Dermis microvascular lymphatic vessel endothelial cell (primary cell): ENCODE measurements around the gene PRR27. TPM values are rescaled to one million over a fixed set of nuclear protein-coding genes. Genes with fewer than 3 reads are reported as not detected.
A peak's percentile ranks its signal among the peaks of the same experiment; 100 is the strongest.

Experiments
- DNase-seq, 2 donors: peaks; one replicate each; pipeline versions ENCODE4 v3.0.0 to v3.0.0-alpha.2; 2010; ENCODE audit warnings: low read depth in 2 of 2
- total RNA-seq: library from RNA; depleted of rRNA; stranded (reverse); fragments of >200 nt; gene quantifications from 2 replicates; pipeline ENCODE4 v1.2.1, GENCODE V29; 2014

Gene PRR27
- total RNA-seq, result not detected in 2 replicates

DNA sequence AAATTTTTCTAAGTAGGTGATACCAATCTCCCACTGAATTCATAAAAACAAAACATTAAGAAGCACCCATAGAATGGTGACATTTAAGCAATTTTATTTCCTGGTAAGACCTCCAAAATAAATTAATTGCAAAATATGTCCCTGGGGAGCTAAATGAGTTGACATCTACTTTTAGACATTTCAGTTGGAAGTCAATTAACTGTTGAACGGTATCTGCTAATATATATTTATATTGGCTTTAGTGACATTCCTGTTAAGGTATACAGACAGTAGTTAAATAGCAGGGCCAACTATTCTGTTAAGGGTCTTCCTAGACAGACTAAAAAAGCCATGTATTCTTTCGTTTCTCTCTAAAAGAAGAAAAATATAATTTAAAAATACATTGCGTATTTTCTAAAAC, at the start of gene PRR27:
Gene PRR27, plus strand, starts transcription at position 301 of the 400 bp plus-strand sequence. CDS start 139 bp downstream, outside the sequence.
- DNase-seq, result no peak

DNA sequence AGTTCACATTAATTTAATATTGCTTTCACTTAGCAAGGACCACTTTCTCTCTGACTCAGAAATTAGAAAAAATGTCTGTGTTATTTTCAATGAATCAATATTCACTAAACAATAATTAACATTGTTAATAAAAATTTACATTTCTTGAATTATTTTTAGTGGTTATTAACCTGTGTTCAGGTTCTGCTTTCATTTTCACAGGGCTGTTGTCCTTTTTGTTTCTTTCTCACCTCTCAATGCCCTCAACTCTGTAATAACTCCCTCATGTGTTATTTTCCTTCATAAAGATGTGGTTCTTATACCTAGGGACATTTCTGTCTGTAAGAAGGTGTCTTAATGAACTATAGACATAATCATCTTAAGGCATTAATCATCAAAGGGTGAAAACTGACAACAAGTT, 43.1 kb upstream of the PRR27 start:
- DNase-seq, result no peak

DNA sequence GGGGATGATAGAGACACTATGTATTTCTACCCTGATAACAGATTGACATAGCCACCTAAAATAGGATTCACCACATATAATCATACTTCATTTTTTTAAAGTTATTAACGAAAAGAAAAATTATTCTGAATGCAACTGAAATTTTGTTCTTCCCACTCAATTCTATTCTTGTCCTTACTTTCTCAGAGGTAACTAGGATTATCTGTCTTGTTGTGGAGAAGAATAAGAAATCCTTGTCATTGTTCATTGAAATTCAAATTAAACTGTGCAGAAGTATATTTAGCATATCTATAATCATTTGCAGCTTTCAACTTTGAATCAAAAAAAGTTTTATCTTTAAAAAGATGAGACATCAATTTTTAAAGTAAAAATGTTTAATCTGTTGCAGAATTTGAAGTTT, 40.4 kb upstream of the PRR27 start:
- no peak for DNase-seq

DNA sequence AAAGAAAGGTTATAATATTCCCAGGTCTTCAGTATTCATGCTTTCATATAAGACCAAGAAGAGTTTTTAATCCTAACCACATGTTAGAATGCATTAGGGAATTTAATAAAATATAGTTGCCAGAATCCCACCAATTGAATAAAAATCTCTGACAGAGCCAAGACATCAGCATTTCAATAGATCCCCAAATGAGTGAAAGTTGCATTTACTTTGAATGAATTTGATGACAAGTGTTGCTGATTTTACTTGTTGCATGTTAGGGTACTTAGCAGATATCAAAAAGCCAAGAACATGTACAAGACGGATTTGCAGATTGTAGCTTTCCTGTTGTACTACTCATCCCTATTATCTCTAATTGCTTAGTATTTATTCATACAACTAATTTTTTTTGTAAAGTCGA, 39.9 kb upstream of the PRR27 start:
- DNase-seq, result no peak

DNA sequence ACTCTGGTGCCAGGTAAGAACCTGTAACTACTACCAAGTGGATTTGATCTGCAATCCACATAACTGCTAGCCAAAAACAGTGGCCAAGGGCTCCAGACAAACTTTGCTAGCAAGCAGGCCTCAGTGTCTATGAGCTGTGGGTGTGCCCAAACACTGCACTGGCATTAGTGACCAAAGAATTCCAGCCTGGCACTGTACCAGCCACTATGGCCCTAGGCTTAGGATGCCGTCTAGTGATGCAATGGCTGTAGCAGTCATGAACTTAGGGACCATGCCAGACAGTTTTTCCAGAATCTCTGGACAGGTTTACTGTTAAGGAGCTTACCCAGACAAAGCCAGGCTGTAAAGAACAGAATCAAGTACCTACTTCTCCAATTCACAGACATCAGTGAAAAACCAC, 33.7 kb upstream of the PRR27 start:
- no peak for DNase-seq

DNA sequence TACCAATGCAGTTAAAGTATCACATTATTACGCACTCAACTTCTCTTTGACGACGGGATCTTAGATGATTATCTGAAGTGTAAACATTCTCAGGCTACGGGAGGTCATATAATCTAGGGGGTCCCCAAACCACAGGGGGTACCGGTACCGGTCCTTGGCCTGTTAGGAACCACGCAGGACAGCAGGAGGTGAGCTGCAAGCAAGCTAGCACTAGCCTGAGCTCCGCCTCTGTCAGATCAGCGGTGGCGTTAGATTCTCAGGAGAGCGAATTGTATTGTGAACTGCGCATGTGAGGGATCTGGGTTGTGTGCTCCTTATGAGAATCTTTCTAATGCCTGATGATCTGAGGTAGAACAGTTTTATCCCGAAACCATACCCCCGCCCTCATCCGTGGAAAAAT, 20.6 kb upstream of the PRR27 start:
- DNase-seq, result no peak

DNA sequence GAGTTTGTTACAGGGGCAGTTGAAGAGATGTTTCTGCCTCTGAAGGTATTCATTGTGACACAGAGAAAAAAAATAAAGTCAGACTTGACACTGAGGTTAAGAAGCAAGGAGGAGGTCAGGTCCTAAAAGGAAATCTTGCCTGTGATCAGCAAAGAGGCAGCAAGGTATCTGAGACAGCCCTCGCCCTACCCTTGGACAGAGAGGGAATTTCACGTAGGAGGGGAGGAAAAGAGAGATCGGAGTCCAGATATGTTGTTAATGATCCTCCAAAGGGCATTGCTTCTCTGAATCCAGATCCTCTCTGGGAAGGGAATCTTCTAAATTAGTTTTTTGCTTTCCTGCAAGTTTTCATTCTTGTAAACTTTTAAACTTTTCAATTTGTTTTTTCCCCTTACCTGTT, 15.3 kb upstream of the PRR27 start:
- no peak for DNase-seq

DNA sequence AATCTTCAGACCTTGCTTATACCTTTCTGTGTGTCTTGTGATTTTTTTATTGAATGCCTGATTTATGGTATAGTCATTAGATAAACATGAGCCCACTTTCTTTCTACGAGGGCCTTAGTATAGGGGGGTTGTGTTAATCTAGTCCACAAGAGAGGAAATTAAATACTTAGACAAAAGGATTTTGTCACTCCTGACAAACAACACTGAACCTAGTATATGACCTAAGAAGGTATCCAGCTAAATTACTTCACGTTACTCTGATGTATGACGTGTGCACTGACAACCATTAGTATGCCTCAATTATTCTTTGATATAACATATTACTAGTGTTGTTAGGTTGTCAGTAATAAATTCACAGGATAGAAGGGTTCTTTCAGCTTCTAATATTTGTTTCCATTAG, 2.8 kb upstream of the PRR27 start:
- DNase-seq, result no peak

DNA sequence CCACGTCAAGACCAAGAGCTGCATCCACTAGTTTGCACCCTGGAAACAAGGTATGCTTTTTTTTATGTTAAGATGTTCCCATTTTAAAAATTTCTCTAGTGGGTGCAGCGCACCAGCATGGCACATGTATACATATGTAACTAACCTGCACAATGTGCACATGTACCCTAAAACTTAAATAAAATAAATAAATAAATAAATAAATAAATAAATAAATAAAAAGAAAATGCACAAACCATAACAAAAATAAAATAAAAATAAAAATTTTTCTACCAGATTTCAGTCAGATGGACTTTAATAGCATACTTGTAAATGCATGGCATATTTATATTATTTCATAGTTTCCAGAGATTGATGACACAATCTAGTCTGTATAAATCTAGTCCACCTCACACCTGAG, 1.9 kb upstream of the PRR27 start:
- DNase-seq, result no peak

DNA sequence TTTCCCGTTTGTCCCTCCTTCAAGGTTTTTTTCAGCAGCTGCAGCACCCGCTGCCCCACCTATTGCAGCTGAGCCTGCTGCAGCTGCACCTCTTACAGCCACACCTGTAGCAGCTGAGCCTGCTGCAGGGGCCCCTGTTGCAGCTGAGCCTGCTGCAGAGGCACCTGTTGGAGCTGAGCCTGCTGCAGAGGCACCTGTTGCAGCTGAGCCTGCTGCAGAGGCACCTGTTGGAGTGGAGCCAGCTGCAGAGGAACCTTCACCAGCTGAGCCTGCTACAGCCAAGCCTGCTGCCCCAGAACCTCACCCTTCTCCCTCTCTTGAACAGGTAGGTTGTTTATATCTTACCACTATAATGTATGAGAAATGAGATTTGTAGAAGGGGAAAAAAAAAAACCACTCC, 4.5 kb downstream of the PRR27 start:
- no peak for DNase-seq

DNA sequence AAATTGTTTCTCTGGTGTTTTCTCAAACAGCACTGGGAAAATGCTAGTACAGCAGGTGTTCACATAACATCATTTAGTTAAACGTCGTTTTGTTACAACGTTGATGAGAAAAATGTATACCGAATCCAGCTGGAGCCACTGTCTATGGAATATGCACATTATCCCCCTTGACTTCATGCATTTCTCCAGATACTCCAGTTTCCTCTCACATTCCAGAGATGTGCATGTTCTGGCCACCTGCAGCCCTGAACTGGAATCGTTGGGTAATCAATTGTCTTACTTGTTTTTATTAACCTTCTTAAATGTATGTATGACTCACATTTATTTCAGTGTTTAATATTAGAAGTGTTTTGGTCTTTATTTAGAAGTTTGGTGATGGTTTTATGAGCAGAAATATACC, 23.1 kb downstream of the PRR27 start:
- no peak for DNase-seq

DNA sequence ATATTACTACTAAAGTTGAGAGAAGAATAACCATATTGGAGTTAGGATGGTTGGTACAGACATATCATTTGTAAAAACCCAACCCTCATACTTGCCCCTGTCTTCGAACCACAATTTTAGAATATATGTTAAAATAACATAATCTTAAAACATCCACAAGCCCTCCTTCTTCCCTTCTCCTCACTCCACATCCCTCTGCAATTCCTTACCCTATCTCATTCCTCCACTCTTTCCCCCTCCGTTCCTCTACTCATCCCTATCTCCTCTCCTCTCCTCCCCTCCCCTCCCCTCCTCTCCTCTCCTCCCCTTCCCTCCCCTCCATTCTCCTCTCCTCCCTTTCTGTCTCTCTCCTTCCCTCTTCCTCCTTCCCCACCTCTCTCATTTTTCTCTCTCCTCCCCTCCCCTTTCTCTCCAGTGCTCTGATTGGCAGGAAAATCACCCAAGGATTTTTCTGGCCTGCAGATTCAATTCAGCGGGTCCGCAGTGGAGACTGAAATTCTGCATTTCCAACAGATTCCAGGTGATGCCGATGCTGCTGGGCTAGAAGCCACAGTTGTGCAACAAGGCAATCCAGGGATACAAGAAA, 24.1 kb downstream of the PRR27 start:
- no peak for DNase-seq

DNA sequence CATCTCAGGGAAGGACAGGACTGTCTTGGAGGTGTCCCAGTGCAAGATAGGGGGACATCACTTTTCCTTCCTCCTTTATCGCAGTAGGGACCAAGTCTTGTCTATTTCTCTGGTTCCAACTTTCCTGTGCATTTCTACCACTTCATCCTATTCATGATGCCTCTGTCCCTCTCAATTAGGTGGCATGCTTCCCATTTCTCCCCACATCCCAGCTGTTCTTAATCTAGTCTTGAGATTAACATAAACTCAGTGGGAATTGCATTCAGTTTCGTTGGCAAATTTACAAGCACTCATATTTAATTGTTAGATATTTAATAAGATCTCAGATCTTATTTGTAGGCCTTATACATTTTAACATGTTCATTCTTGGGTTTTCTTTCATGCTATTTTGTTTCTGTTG, 25.8 kb downstream of the PRR27 start:
- DNase-seq, result no peak

DNA sequence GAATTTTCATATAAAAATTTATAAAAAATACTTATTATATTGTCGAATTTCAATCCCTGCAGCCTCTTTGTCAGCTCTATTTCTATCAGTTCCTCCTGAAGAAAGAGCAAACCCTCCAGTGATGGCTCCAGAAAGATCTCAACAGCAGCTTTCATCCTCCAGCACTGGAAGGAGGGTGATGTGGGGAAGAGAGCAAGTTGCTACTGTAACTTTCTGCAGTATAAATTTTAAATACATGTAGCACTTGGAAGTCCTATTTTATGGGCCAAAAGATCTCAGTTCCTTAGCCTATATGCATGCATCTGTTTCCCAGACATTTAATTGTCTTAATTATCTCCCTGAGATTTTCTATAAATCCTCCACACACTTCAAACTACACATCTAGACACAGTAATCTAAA, 27.8 kb downstream of the PRR27 start:
- no peak for DNase-seq

DNA sequence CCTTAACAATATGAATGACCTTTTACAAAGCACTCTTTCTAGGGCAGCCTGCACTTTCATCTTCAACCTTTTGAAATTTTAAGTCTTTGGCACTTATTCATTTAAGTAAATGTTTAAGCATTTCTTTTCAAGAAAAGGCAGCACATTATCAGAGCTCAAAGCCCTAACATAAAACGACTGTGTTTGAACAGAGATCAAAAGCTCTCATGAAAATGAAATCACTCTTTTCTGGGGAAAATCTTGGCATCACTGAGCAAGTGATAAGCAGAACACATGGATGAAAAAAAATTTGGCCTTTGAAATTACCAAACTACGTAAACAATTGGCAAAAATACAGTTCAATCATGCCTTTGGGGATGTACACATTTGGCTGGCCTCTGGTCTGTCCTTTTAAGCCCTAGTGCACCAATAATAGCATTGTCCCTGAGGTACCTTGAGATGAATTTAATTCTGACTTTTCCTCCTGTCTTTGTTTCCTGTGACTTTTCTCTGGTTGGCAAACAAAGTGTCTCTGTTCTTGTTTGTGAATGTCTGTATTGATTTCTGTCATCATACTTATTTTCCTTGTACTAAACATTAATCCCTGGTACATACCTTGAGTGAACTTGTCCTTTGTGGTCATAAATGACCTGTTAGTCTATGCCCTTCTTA, 28.6 kb downstream of the PRR27 start:
- no peak for DNase-seq

DNA sequence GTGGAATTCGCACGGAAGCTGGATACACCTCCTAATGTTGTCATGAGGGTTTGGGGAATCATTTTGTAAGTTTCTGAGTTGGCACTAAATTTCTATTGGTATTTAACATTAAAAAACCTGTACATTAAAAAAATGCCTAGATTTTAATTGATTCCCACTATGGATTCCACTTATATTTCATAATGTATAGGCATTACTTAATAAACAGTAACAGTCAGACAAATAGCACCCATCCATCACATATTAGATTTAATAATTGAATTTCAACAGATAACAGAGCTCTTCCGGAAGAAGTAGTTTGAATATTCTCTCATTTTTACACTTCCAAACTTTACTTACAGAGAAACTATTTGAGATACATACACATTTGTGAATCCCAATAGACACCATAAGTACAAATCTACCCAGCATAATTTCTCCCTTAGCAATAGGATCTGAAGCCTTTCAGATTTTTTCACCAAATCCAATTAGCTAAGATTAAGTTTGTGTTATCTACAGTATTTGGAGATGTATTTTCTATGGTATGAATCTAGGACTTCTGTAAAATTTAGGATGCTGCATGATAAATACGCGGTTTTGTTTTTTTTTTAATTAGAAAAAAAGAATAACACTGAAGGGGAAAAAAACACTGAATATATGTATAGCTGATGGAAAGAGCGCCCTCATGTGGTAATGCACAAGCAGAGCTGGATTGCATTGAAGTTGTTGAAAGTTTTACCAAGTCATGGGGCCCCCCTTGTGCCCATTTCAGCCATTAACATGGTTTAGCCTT, 29.3 kb downstream of the PRR27 start:
- peak; percentile 50 to 57 for DNase-seq

DNA sequence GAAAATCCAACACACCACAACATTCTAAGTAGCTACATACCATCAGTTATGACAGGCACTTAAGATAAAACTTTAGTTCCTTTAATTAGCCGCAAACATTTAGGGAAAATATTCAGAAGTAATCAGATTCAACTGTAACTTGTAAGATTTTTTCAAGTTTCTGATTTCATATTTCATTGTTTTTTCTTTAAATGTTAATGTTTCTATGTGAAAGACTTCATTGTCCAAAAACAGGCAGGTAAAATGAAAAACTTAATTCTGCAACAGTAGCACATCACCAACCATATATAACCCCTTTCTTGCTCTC, 29.9 kb downstream of the PRR27 start:
- no peak for DNase-seq

DNA sequence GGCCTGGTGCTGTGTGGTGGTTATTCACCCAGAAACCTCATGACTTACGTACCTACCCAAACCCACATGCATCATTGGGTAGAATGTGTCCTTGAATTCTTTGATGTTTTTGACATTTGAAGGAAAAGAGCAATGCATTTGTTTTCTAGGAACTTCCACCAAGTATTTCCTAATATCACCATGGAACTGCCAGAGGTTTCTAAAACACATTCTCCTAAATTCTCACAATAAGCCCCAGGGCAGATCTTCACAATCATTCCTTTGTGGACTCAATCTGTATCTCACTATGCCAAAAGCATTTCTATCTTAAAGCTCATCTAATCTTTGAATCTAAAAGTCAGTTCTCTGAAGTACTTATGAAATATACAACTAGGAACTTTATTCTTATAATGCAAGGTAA, 33.2 kb downstream of the PRR27 start:
- no peak for DNase-seq

DNA sequence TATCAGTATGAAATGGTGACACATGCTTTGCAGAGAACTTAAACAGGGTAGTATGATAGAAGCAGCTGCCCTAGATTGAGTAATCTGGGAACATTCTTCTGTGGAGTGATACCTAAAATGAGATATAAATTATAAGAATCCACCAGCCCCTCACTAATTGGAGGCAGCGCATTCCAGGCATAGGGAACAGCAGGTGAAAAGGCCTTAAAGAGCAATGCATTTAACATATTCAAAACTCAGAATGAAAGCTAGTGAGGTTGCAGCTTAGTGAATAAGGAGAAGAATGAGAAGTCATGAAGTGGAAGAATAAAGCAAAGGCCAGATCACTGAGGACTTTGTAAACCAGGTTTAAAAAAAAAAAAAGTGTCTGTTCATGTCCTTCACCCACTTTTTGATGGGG, 36.5 kb downstream of the PRR27 start:
- no peak for DNase-seq

DNA sequence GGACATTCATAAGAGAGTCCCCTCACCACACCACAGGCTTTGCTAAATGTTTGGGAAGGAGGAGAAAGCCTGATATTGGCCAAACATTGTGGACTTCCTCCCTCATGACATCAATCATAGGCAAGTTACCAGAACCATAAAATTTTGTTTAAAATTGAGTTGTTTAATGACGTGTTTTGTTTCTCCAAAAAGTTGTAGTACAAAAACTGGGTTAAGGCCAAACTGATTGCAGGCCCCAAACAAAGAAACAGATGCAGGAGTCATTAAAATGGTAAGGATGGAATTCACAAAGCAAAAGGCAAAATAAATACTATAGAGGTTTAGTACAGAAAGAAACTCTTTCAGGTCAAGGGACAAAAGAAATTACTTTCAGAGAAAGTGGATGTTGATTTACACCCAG, 37.6 kb downstream of the PRR27 start:
- DNase-seq, result no peak

DNA sequence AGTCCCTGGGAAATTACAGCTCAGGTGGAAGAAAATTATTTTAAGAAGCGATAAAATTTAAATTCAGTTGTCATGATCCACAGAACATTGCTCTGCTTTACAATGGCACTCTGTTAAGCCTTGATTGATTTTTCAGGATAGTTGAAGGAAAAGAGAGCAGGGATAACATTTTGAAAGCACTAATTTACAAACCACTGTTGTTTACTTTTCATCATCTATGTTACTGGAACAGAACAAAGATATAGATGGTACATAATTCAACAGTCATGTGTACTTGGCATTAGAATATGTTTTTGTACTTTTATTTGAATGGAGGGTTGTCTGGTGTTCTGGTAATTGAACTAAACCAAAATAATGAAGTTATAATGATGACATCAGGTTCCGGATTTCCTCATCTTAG, 38.9 kb downstream of the PRR27 start:
- DNase-seq, result no peak

DNA sequence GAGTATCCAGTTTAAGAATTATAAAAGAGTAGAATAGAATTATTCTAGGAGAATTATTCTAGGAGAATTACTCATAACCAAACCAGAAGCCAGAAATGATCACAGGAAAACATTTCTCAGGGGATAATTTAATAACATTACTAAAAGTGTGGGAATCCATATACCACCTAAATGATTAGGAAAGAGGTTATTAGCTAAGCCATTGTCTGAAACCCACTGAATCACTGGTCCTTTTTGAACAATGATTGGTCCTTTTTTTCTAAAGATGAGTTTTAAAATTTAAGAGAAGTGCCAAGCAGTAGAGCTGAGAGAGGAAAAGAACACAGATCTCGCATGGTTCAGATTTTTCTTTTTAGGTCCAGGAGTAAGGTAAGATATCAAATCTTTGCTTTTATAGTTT, 41.4 kb downstream of the PRR27 start, which contains the start of gene ODAM:
Gene ODAM, plus strand, starts transcription at position 301 of the 400 bp plus-strand sequence. CDS start 819 bp downstream, outside the sequence.
- DNase-seq, result no peak

DNA sequence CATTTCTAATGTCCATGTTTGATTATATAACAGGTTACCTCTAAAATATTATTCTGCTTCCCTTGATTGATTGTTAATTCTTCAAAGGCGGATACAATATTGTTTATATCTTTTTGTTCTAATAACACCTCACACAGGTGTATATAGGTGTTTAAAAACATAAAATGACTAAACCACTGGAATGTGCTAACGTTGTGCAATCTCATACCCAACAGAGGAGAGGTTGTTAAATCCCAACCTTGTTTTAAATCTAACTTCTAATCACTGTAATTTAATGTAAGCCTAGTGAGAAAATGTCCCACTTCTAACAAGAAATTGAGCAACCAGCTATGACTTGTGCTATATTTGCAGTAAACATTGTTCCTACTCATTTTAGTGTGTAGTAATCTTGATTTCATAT, 42.8 kb downstream of the PRR27 start:
- DNase-seq, result no peak
